Measurements from ENCODE around the gene PIEZO1. TPM values are rescaled to one million over a fixed set of nuclear protein-coding genes. Genes with fewer than 3 reads are reported as not detected.

PIEZO1 gene
- total and polyA plus RNA-seq, 2 experiments from 2014 or later: 30.4 to 70.1 TPM

GRCh38 chr16:88734361-88734728 is 50.7 kb downstream of the PIEZO1 start:
- no peak overlapping the region for H3K4me2 ChIP-seq
- Mint-ChIP-seq H3K27me3 (ENCODE audit: insufficient read depth, low read depth, poor library complexity) (peaks cover 12% of the 10 kb centered on the region), H3K36me3 (ENCODE audit: low read depth) (peaks cover 9% of the 10 kb centered on the region; the same call in 1 of the 3 replicates), H3K27ac (no peak overlapping the region), H3K4me1 (no peaks in the 10 kb centered on the region), H3K4me3 (no peak overlapping the region), H3K9me3 (no peaks in the 10 kb centered on the region)
- no peaks in the 10 kb centered on the region for H3K79me2 ChIP-seq (replicated peaks; ENCODE audit: insufficient read depth)
- H4K20me1 ChIP-seq (replicated peaks; ENCODE audit: insufficient read depth): no peaks in the 10 kb centered on the region
- no peaks in the 10 kb centered on the region for H3K4me1 ChIP-seq (ENCODE audit: insufficient read depth)
- DNase-seq (ENCODE audit: low spot score) (no peak), ATAC-seq (no peak)
- H3K9me2 ChIP-seq (ENCODE audit: insufficient read depth): no peaks in the 10 kb centered on the region
- TF ChIP-seq REST (IDR thresholded peaks at IDR 0.05; ENCODE audit: unreplicated experiment): no peak
- H3K4me3 ChIP-seq: no peak overlapping the region
- H3F3A ChIP-seq (replicated peaks; ENCODE audit: low read depth): no peaks in the 10 kb centered on the region
- no peaks in the 10 kb centered on the region for H3K27me3 ChIP-seq (ENCODE audit: insufficient read depth)
- no peaks in the 10 kb centered on the region for H3K36me3 ChIP-seq (ENCODE audit: insufficient read depth)
- no peak overlapping the region for H2AFZ ChIP-seq
- no peak overlapping the region for H3K27ac ChIP-seq (ENCODE audit: low read depth)

GRCh38 chr16:88733630-88734360 is 51.2 kb downstream of the PIEZO1 start:
- no peak overlapping the region for H3K4me3 Mint-ChIP-seq
- no peak overlapping the region for H3K27ac ChIP-seq (ENCODE audit: low read depth)
- no peak for ATAC-seq

More at GRCh38 chr16:88733630-88734360, 51.2 kb downstream of the PIEZO1 start:
- H3K9me3 Mint-ChIP-seq: no peaks in the 10 kb centered on the region
- Histone ChIP-seq H3K4me1 (ENCODE audit: insufficient read depth) (no peaks in the 10 kb centered on the region), H3K4me2 (no peak overlapping the region), H3K36me3 (ENCODE audit: insufficient read depth) (no peaks in the 10 kb centered on the region), H3F3A (replicated peaks; ENCODE audit: low read depth) (no peaks in the 10 kb centered on the region), H3K27me3 (ENCODE audit: insufficient read depth) (no peaks in the 10 kb centered on the region), H4K20me1 (replicated peaks; ENCODE audit: insufficient read depth) (no peaks in the 10 kb centered on the region), H2AFZ (no peak overlapping the region), H3K4me3 (no peak overlapping the region), H3K9me2 (ENCODE audit: insufficient read depth) (no peaks in the 10 kb centered on the region), H3K79me2 (replicated peaks; ENCODE audit: insufficient read depth) (no peaks in the 10 kb centered on the region)
- H3K36me3 Mint-ChIP-seq (ENCODE audit: low read depth): peaks cover 9% of the 10 kb centered on the region; the same call in 1 of the 3 replicates
- peaks cover 12% of the 10 kb centered on the region for H3K27me3 Mint-ChIP-seq (ENCODE audit: insufficient read depth, low read depth, poor library complexity)
- DNase-seq (ENCODE audit: low spot score): no peak
- no peaks in the 10 kb centered on the region for H3K4me1 Mint-ChIP-seq
- no peak for TF ChIP-seq ZNF331 (CRISPR knock-in tag; IDR thresholded peaks at IDR 0.05; ENCODE audit: low read depth)
- no peak for TF ChIP-seq REST (IDR thresholded peaks at IDR 0.05; ENCODE audit: unreplicated experiment)
- TF ChIP-seq EZH2phosphoT487 (IDR thresholded peaks at IDR 0.05; ENCODE audit: unreplicated experiment): no peak
- TF ChIP-seq CREB1 (CRISPR knock-in tag; IDR thresholded peaks at IDR 0.05; ENCODE audit: low read depth): no peak
- no peak for TF ChIP-seq ETS1 (IDR thresholded peaks at IDR 0.05)
- no peak overlapping the region for H3K27ac Mint-ChIP-seq

All from GM23338 (cell line).